ENCODE data around the gene MAP3K2. TPM values are rescaled to one million over a fixed set of nuclear protein-coding genes. Genes with fewer than 3 reads are reported as not detected.

MAP3K2 gene
- total and polyA plus RNA-seq, 2 experiments from 2014 or later = 10.2 to 23.5 TPM

- Mint-ChIP-seq H3K27ac (no peak overlapping the region), H3K4me1 (peaks cover 16% of the 10 kb centered on the region), H3K9me3 (peaks cover under 1% of the 10 kb centered on the region), H3K4me3 (no peak overlapping the region), H3K27me3 (ENCODE audit: insufficient read depth, low read depth, poor library complexity) (peaks cover 54% of the 10 kb centered on the region), H3K36me3 (ENCODE audit: low read depth) (no peaks in the 10 kb centered on the region; the same call in 2 of the 3 replicates)
- no peaks in the 10 kb centered on the region for H3K36me3 ChIP-seq (ENCODE audit: insufficient read depth)
- no peak overlapping the region for H2AFZ ChIP-seq
- H3K4me1 ChIP-seq (ENCODE audit: insufficient read depth) = peaks cover 4% of the 10 kb centered on the region; the same call in 1 of the 2 replicates
- no peak overlapping the region for H3K4me3 ChIP-seq
- no peaks in the 10 kb centered on the region for H3K9me2 ChIP-seq (ENCODE audit: insufficient read depth)
- H3K4me2 ChIP-seq = no peak overlapping the region
- H4K20me1 ChIP-seq (replicated peaks; ENCODE audit: insufficient read depth) = no peaks in the 10 kb centered on the region; the same call in 1 of the 2 replicates
- H3F3A ChIP-seq (replicated peaks; ENCODE audit: low read depth) = 0 out of 2 replicates have a peak, but pooled peaks cover 4% of the 10 kb centered on the region
- H3K79me2 ChIP-seq (replicated peaks; ENCODE audit: insufficient read depth) = no peaks in the 10 kb centered on the region
- no peak overlapping the region for H3K27ac ChIP-seq (ENCODE audit: low read depth)
- peaks cover 68% of the 10 kb centered on the region for H3K27me3 ChIP-seq (ENCODE audit: insufficient read depth)
- ATAC-seq = no peak
- DNase-seq (ENCODE audit: low spot score) = no peak
- no peak for TF ChIP-seq STAT1 (IDR thresholded peaks at IDR 0.05; ENCODE audit: unreplicated experiment)
- no peak for TF ChIP-seq EZH2 (IDR thresholded peaks at IDR 0.05; ENCODE audit: low read depth, unreplicated experiment)
- no peak for TF ChIP-seq EZH2phosphoT487 (IDR thresholded peaks at IDR 0.05; ENCODE audit: unreplicated experiment)
- TF ChIP-seq, protein P1, sequence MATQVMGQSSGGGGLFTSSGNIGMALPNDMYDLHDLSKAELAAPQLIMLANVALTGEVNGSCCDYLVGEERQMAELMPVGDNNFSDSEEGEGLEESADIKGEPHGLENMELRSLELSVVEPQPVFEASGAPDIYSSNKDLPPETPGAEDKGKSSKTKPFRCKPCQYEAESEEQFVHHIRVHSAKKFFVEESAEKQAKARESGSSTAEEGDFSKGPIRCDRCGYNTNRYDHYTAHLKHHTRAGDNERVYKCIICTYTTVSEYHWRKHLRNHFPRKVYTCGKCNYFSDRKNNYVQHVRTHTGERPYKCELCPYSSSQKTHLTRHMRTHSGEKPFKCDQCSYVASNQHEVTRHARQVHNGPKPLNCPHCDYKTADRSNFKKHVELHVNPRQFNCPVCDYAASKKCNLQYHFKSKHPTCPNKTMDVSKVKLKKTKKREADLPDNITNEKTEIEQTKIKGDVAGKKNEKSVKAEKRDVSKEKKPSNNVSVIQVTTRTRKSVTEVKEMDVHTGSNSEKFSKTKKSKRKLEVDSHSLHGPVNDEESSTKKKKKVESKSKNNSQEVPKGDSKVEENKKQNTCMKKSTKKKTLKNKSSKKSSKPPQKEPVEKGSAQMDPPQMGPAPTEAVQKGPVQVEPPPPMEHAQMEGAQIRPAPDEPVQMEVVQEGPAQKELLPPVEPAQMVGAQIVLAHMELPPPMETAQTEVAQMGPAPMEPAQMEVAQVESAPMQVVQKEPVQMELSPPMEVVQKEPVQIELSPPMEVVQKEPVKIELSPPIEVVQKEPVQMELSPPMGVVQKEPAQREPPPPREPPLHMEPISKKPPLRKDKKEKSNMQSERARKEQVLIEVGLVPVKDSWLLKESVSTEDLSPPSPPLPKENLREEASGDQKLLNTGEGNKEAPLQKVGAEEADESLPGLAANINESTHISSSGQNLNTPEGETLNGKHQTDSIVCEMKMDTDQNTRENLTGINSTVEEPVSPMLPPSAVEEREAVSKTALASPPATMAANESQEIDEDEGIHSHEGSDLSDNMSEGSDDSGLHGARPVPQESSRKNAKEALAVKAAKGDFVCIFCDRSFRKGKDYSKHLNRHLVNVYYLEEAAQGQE (IDR thresholded peaks at IDR 0.05; ENCODE audit: unreplicated experiment) = no peak
- no peak for TF ChIP-seq ZNF114 (CRISPR knock-in tag; IDR thresholded peaks at IDR 0.05)
- TF ChIP-seq NANOG (IDR thresholded peaks at IDR 0.05; ENCODE audit: borderline replicate concordance) = no peak
- TF ChIP-seq, protein P2, sequence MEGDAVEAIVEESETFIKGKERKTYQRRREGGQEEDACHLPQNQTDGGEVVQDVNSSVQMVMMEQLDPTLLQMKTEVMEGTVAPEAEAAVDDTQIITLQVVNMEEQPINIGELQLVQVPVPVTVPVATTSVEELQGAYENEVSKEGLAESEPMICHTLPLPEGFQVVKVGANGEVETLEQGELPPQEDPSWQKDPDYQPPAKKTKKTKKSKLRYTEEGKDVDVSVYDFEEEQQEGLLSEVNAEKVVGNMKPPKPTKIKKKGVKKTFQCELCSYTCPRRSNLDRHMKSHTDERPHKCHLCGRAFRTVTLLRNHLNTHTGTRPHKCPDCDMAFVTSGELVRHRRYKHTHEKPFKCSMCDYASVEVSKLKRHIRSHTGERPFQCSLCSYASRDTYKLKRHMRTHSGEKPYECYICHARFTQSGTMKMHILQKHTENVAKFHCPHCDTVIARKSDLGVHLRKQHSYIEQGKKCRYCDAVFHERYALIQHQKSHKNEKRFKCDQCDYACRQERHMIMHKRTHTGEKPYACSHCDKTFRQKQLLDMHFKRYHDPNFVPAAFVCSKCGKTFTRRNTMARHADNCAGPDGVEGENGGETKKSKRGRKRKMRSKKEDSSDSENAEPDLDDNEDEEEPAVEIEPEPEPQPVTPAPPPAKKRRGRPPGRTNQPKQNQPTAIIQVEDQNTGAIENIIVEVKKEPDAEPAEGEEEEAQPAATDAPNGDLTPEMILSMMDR (conservative IDR thresholded peaks at IDR 0.05; ENCODE audit: low read depth in 2 of 2) = no peak
- TF ChIP-seq CREB1 (CRISPR knock-in tag; IDR thresholded peaks at IDR 0.05; ENCODE audit: low read depth) = no peak
- no peak for TF ChIP-seq ZNF462 (CRISPR knock-in tag; IDR thresholded peaks at IDR 0.05)
- no peak for TF ChIP-seq ETS1 (IDR thresholded peaks at IDR 0.05)
- no peak for TF ChIP-seq POLR2AphosphoS5 (IDR thresholded peaks at IDR 0.05; ENCODE audit: low read depth)
- TF ChIP-seq JUNB (IDR thresholded peaks at IDR 0.05; ENCODE audit: unreplicated experiment) = no peak
- TF ChIP-seq ZNF331 (CRISPR knock-in tag; IDR thresholded peaks at IDR 0.05; ENCODE audit: low read depth) = no peak
Observed at GRCh38 chr2:127419112-127419430, 31.3 kb upstream of the MAP3K2 start.
